SK-N-MC (cell line): ENCODE results near the gene DST.

Source experiments
- EZH2 ChIP-seq: fragments of 200-600 bp; sonication (generic); IDR thresholded peaks from one replicate; pipeline ENCODE4 v1.6.1; 2017; ENCODE audit warnings: antibody characterized with exemption
- POLR2AphosphoS5 ChIP-seq: IDR thresholded peaks from 2 replicates; pipeline ENCODE4 v1.6.1; 2012; ENCODE audit warnings: mild to moderate bottlenecking, low read depth, low read length, borderline replicate concordance

- TF ChIP-seq POLR2AphosphoS5 (no peak), EZH2 (no peak)
Measured at GRCh38 chr6:56417823-56418222, 224.9 kb downstream of the DST start.
